ENCODE measurements around the gene MCCC2.
"Not testable (repeated sequence)": the region's sequence is repeated elsewhere in the genome, so short reads cannot be mapped to it uniquely, and the experiment has no call there.

Gene MCCC2

DNA sequence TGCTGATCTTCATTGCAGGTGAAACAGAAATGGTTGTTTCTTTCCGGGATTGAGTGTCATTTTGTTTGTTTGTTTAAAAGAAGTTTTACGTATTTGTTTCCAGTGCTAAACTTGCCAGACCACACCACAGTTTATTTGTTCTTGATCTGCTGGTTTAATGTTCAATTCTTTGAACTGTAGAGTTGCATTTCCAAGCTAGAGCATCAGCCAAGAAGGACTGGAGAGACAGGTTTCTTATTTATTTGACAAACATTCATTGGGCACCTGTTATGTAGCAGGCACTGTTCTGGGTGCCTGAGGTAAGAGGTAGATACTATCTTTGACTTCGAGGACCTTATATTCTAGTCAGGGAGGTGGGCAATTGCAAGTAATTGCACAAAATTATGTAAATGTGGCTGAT is 45.0 kb downstream of the MCCC2 start:
- Histone ChIP-seq H3K27ac (no peak overlapping the region), H3K4me1 (no peaks in the 10 kb centered on the region), H3K9me3 (no peaks in the 10 kb centered on the region), H3K27me3 (no peaks in the 10 kb centered on the region), H3K36me3 (peaks cover 25 to 53% (median 26%) of the 10 kb centered on the region in 3 donors), H3K4me3 (no peak overlapping the region)
- no peak for DNase-seq
- TF ChIP-seq, protein P1, sequence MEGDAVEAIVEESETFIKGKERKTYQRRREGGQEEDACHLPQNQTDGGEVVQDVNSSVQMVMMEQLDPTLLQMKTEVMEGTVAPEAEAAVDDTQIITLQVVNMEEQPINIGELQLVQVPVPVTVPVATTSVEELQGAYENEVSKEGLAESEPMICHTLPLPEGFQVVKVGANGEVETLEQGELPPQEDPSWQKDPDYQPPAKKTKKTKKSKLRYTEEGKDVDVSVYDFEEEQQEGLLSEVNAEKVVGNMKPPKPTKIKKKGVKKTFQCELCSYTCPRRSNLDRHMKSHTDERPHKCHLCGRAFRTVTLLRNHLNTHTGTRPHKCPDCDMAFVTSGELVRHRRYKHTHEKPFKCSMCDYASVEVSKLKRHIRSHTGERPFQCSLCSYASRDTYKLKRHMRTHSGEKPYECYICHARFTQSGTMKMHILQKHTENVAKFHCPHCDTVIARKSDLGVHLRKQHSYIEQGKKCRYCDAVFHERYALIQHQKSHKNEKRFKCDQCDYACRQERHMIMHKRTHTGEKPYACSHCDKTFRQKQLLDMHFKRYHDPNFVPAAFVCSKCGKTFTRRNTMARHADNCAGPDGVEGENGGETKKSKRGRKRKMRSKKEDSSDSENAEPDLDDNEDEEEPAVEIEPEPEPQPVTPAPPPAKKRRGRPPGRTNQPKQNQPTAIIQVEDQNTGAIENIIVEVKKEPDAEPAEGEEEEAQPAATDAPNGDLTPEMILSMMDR (IDR thresholded peaks at IDR 0.05): no peak
- intact Hi-C loops (cut with DNase I; ENCODE audit: low total_unique reads): no loop called here

DNA sequence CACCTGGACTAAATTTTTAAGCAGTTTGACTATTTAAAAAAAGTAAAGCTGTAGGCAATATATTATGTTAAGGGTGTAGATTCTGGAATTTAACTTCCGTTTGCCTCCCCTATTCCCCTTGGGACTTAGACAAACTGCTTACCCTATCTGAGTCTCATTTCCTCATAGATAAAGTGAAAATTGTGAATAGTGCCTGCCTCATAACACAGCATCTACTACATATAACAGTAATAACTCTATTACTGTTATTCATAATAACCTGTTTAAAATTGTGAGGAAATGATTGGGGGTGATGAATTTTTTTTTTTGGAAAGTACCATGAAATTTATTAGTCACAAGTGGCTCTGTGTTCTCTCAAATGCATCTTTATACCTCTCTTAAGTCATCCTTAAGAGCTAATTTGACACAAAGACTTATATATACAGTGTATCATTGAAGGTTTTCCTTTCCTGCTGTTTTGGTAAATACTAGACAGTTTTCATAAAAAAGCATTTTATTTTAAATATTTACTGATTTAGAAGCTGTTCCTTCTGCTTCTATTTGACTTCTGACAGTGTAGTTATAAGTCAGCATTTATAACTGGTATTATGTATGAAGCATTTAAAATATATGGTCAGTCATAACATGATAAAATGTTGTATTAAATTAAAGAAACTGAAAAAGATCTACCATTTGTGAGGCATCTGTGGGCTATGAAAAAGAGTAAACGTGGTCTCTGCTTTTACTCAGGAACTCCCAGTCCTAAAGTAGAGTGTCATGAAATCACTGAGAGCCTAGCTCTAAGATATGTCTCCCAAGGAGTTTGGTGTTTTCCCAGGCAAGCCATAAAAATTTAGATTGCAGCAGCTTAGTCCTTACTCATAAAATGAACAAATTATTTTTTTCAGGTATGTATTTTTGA is 46.4 kb downstream of the MCCC2 start:
- Histone ChIP-seq H3K27ac (no peak overlapping the region), H3K4me1 (no peaks in the 10 kb centered on the region), H3K36me3 (peaks cover 36 to 63% (median 38%) of the 10 kb centered on the region in 3 donors), H3K9me3 (no peaks in the 10 kb centered on the region), H3K4me3 (no peak overlapping the region), H3K27me3 (no peaks in the 10 kb centered on the region)
- no peak for DNase-seq
- TF ChIP-seq, protein P1 (IDR thresholded peaks at IDR 0.05): no peak
- intact Hi-C loops (cut with DNase I; ENCODE audit: low total_unique reads): no loop called here

DNA sequence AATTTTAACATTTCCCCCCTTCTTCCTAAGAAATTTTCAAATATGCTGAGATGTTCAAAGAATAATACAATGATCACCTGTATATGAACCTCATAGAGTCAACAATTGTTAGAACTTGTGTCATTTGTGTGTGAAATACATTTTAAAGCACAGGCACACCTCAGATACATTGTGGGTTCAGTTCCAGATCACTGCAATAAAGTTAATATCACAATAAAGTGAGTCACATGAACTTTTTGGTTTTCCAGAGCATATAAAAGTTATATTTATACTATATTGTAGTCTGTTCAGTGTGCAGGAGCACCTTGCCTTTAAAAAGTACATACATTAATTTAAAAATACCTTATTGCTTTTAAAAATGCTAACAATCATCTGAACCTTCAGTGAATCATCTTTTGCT is 50.0 kb downstream of the MCCC2 start:
- peaks cover 54 to 76% (median 57%) of the 10 kb centered on the region in 3 donors for H3K36me3 ChIP-seq
- no peaks in the 10 kb centered on the region for H3K9me3 ChIP-seq
- intact Hi-C loops (cut with DNase I; ENCODE audit: low total_unique reads): no loop called here
- no peak overlapping the region for H3K27ac ChIP-seq
- no peaks in the 10 kb centered on the region for H3K27me3 ChIP-seq
- DNase-seq: no peak
- TF ChIP-seq, protein P1 (IDR thresholded peaks at IDR 0.05): no peak
- H3K4me1 ChIP-seq: no peaks in the 10 kb centered on the region
- no peak overlapping the region for H3K4me3 ChIP-seq

DNA sequence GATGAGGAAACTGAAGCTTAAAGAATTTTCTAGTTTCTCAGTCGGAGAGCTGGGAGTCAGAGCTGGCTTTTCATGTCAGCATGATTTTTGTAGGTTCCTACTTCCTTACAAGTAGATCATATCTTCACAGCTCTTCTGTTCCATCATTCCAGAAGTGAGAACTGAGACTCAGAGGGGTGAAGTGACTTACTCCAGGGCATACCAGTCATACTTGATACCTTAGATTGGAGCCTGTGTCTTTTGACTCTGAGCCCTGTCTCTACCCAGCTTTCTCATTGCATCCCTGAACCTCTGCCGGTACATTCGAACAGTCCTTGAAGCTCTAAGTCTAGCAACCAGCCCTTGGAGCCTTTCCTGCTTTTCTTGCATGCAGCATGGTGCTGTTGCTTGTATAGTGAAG is 53.3 kb downstream of the MCCC2 start:
- TF ChIP-seq, protein P1 (IDR thresholded peaks at IDR 0.05): no peak
- Histone ChIP-seq H3K4me1 (no peaks in the 10 kb centered on the region), H3K9me3 (no peaks in the 10 kb centered on the region), H3K4me3 (no peak overlapping the region), H3K27ac (no peak overlapping the region), H3K36me3 (peaks cover 47 to 62% (median 57%) of the 10 kb centered on the region in 3 donors), H3K27me3 (no peaks in the 10 kb centered on the region)
- DNase-seq: no peak
- intact Hi-C loops (cut with DNase I; ENCODE audit: low total_unique reads): no loop called here

DNA sequence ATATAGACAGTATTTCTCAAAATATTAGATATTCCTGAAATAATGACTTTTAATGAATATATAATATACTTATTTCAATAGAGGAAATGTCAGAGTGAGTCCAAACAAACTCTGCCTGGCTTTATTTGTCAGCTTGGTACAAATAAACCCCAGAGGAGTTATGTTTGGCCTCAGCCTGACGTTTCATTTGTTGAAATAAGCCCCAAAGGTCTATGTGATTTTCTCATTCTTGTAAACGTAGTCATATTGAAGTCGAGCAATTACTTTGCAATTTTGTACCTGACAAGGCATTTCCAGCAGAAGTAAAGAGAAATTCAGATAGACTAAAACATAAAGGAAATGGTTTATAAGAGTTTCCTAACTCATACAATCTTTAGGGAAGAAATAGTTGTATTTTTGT is 57.9 kb downstream of the MCCC2 start:
- Histone ChIP-seq H3K4me3 (no peak overlapping the region), H3K27me3 (no peaks in the 10 kb centered on the region), H3K27ac (no peak overlapping the region), H3K4me1 (no peaks in the 10 kb centered on the region), H3K36me3 (peaks cover 43 to 70% (median 68%) of the 10 kb centered on the region in 3 donors), H3K9me3 (no peaks in the 10 kb centered on the region)
- TF ChIP-seq, protein P1 (IDR thresholded peaks at IDR 0.05): no peak
- no peak for DNase-seq
- intact Hi-C loops (cut with DNase I; ENCODE audit: low total_unique reads): no loop called here

DNA sequence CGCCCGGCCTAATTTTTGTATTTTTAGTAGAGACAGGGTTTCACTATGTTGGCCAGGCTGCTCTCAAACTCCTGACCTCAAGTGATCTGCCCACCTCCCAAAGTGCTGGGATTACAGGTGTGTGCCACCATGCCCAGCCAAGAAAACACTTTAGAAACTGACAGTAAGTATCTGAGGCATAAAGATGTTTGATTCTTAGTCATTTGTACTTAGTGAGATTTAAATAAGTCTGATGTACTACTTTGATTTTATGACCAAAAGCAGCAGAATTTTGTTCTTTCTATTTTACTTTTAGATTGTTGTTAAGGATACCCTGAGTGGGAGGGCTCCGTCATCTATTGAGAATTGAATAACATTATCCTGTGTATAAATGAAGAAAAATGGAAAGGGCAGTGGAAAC is 63.8 kb downstream of the MCCC2 start:
- DNase-seq; intact Hi-C loops (cut with DNase I; ENCODE audit: low total_unique reads): not testable (repeated sequence)
- H3K36me3 ChIP-seq: peaks cover 52 to 92% (median 58%) of the 10 kb centered on the region in 3 donors

More for the DNA sequence above, 63.8 kb downstream of the MCCC2 start:
- H3K4me1 ChIP-seq, H3K9me3 ChIP-seq, H3K27ac ChIP-seq, H3K4me3 ChIP-seq, H3K27me3 ChIP-seq: not testable (repeated sequence)
